Activated CD4-positive, CD25-positive, alpha-beta regulatory T cell treated with anti-CD3 and anti-CD28 coated beads, Interleukin-2, amount 50 U/mL, for 24 hours (primary cell): Measurements from ENCODE around the gene CEACAM6.

ENCODE experiments used
- ATAC-seq, 2 donors: fragments of 150-1000 bp; cut with Tn5 transposase; one replicate each; pipeline ENCODE4 v1.10.0; 2021; ENCODE audit warnings: mild to moderate bottlenecking in 1 of 2, moderate library complexity in 1 of 2

The CEACAM6 gene

DNA sequence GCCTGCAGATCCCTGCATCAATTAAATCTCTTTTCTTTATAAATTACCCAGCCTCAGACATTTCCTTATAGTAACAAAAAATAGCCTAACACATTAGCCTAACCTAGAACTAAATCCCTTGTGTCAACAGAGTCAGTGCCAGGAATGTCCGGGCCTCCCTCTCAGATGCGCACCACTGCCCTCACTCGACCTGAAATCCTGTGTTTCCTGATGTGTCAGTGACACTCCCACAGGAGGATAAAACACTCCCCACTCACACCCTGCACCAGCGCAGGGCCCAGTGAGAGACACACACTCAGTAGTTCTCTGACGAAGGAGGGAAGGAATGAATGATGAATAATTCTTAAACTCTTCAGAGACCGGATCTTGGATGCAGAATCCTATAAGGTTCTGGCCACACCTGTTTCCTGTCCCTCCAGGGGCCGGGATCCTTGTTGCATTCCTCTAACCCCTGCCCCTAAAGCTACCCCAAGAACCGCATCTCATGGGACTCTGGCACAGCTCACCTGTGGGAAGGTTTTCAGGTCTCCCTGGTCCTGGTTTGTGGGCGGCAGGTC is 44.2 kb downstream of the CEACAM6 start:
- ATAC-seq = no peak

GRCh38 chr19:41801031-41801430 is 45.7 kb downstream of the CEACAM6 start:
- ATAC-seq = no peak

DNA sequence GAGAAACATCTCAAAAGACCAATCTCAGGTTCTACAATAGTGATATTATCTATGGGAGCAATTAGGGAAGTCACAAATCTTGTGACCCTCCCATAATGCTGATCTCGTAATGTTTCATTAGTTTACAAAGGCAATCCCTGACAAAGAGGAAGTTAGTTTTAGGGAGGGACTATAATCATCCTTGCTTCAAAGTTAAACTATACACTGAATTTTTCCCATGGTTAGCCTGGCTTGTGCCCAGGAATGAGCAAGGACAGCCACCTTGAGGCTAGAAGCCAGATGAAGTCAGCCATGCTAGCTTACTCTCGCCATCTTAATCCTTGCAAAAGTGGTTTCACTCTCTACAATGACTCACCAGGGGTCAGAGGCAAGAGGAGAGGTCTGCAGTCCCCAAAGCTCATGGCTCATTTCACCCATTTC is 46.5 kb downstream of the CEACAM6 start:
- ATAC-seq = peak; percentile 24 to 28

GRCh38 chr19:41802770-41803169 is 47.4 kb downstream of the CEACAM6 start:
- no peak for ATAC-seq

DNA sequence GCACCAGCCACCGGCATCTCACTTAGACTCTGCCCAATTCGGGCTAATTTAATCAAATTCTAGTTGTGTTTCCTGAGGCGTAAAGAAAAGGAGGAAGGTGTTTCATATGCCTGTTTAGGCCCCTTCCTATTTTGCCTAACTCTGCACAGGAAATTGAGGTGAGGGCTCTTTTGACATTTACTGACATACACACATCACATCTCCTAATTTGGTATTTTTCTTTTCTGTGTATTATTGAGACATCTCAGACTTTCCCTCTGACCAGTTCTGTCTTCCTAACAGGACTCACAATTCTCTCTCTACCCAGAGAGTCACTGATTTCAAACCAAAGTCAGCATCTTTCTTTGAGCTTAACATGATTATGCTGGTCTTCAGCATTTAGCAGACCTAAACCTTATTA is 49.0 kb downstream of the CEACAM6 start:
- ATAC-seq = no peak

DNA sequence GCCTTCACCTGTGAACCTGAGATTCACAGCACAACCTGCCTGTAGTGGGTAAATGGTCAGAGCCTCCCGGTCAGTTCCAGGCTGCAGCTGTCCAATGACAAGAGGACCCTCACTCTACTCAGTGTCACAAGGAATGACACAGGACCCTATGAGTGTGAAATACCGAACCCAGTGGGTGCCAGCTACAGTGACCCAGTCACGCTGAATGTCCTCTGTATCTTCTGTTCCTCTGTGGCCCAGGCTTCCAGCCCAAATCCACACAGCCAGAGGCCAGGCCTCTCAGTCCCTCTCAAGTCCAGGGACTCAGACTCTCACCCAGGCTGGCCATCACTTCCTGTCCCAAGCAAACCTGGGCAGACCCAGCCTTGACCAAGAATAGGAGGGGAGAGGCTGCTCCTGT is 51.8 kb downstream of the CEACAM6 start:
- ATAC-seq = no peak

- no peak for ATAC-seq
Measured at GRCh38 chr19:41808663-41809566, 53.6 kb downstream of the CEACAM6 start.

DNA sequence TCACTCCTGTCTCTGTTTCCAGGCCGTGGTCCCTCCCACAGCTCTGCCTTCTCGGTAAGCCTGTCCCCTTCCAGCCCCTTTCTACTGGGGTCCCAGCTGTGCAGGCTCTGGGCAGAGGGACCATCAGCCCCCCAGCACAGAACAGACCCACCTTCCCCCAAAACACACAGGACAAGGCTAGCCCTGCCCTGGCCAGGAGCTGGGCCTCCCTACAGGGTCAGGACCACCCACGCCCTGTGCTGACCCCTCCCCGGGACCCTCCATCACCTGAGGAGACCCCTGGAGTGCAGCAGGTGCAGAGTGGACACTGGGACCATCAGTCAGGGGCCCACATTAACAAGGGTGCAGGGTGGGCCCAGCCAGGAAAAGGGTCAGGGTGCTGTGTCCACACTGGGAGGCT is 55.0 kb downstream of the CEACAM6 start:
- no peak for ATAC-seq

DNA sequence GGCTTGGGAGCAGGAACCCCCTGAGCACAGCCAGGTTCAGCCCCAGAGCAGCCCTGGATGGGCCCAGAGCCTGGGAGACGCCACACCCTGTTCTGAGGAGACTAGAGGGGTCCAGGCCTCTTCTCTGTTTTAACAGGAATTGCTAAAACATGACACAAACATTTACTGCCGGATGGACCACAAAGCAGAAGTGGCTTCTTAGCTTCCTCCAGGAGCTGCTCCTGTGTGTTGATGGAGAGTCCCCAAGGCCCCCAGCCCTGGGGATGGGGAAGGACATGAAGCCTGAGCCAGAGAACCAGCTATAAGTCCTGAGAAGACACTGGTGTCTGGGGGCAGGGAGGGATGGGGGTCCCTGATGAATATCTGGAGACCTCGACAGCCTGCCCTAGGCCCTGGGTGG is 55.7 kb downstream of the CEACAM6 start:
- ATAC-seq = peak in 1 of 2 donors; percentile 27

DNA sequence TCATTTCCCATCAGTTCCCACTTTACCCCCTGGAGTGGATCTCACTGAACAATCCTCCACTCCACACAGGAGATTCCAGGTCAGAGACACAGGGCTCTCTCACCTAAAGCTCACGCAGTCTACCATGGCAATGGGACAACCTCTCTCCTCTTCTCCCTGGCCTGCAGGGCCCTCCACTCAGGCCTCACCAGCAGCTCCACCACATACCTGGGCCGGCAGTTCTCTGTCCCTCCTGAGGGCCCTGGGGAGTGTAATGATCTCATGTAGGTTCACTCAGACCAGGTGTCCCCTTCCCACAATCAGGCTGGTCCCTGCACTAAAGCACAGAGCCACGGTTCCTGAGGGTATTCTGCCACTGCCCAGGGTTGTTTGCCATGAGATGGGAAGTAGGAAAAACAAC is 56.7 kb downstream of the CEACAM6 start:
- no peak for ATAC-seq

DNA sequence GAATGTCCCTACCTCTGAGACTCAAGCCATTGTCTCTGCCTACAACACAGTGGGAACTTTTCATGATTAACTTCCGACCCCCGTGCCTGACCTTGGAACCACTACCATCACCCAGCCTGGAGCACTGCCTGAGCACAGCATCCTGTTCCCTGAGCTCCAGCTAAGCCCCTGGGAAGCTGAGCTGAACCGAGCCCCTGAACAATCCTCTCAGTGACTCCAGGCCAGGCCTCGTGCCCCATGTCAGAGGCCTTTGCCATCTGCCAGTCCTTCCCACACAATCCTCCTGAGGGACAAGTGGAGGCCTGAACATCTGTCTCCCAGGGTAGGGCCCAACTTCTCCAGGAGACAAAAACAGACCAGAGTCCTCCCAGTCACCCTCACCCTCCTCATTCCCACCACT is 58.6 kb downstream of the CEACAM6 start:
- no peak for ATAC-seq

GRCh38 chr19:41815301-41815700 is 60.0 kb downstream of the CEACAM6 start:
- no peak for ATAC-seq

DNA sequence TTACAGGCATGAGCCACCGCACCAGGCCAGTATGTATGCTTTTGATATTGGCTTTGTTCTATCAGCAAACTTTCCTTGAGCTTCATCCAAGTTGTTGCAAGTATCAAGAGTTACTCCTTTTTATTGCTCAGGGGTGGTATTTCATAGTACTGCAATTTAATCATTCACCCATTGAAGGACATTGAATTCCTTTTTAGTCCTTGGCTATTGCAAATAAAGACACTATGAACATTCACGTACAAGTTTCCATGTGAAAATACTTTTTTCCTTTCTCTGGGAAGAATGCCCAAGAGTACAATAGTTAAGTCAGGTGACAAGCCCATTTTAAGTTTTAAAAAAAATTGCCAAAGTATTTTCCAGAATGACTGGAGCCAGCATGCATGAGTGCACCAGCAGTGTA is 61.4 kb downstream of the CEACAM6 start:
- ATAC-seq = no peak

DNA sequence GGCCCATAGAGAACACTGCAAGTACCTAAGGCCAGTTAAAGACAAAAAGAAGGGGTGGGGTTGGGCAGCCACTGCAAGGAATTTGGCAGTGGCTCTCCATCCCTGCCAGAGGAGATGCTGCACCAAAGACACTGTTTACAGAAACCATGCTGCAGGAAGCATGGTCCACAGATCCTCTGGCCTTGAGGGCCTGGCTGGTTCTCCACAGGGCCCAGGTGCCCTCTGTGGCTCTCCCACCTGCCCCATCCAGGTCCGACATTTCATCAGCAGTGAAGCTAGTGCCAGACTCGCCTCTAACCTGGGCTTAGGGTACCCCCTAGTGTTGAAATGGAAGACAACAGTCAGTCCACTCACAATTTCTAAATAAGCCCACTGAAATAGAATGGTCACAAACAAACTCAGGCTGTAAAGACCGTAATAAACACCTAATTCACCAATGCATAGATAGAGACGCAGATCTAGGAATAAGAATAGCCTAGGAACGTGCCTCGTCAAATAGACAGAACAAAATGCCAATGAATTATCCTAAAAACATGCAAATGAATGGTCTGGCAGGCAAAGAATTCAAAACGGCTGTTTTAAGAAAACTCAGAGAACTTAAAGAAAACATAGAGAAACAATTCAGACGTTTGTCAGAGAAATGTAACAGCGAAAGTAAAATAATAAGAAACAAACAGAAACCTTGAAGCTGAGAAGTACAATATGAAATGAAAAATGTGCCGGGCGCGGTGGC is 65.8 kb downstream of the CEACAM6 start:
- peak; percentile 62 to 73 for ATAC-seq
